HEK293 (cell line): ENCODE data around the gene DCAF6.

Source experiments
- CTCF ChIA-PET: fragments of 350-600 bp; formaldehyde crosslinking; extraction: SDS; loops from one replicate; lab custom pipeline; 2021; ENCODE audit warnings: antibody characterized with exemption; lab: Yijun Ruan, JAX
- POLR2A ChIA-PET: fragments of 300-600 bp; formaldehyde crosslinking; extraction: SDS; loops from one replicate; lab custom pipeline; 2020; ENCODE audit warnings: antibody characterized with exemption, inconsistent platforms; lab: Yijun Ruan, JAX
- H3K27ac ChIP-seq: fragments of 200-500 bp; sonication (Bioruptor generic); 2 replicates; pipeline ENCODE4 v1.5.1; 2014; ENCODE audit warnings: low read depth, low read length, control low read depth, inconsistent platforms; ENCODE audit errors: extremely low read depth
- H3K36me3 ChIP-seq, 2 experiments: fragments of 200-500 bp in 1 of 2; sonication (Bioruptor generic) in 1 of 2; 1 replicate in 1 of 2; 2 replicates in 1 of 2; pipeline ENCODE4 v1.5.1; 2014 to 2017; ENCODE audit warnings: inconsistent platforms in 2 of 2, low read length in 2 of 2; ENCODE audit not compliant: control insufficient read depth in 2 of 2, insufficient read depth in 1 of 2
- H3K4me1 ChIP-seq: fragments of 200-500 bp; sonication (Bioruptor generic); 2 replicates; pipeline ENCODE4 v1.5.1; 2014; ENCODE audit warnings: mild to moderate bottlenecking, low read length, inconsistent platforms; ENCODE audit not compliant: control insufficient read depth, insufficient read depth
- H3K4me3 ChIP-seq: 2 replicates; pipeline ENCODE4 v1.5.1; 2011; ENCODE audit warnings: low read depth, mild to moderate bottlenecking, control low read depth, low read length, moderate library complexity
- H3K9me3 ChIP-seq: fragments of 200-500 bp; sonication (Bioruptor generic); 2 replicates; pipeline ENCODE4 v1.5.1; 2014; ENCODE audit warnings: low read depth, low read length, inconsistent platforms; ENCODE audit not compliant: control insufficient read depth, insufficient read depth
- HOXD13 ChIP-seq: sonication (generic); formaldehyde crosslinking; IDR thresholded peaks from 2 replicates; pipeline ENCODE4 v1.8.0; 2022; ENCODE audit warnings: missing genetic modification reagents, borderline replicate concordance
- KLF7 ChIP-seq: fragments of 450-650 bp; formaldehyde crosslinking; IDR thresholded peaks from 2 replicates; pipeline ENCODE4 v1.5.1; 2016; ENCODE audit warnings: missing biosample characterization, missing genetic modification characterization, borderline replicate concordance
- SCRT2 ChIP-seq: fragments of 450-650 bp; formaldehyde crosslinking; IDR thresholded peaks from 2 replicates; pipeline ENCODE4 v1.5.1; 2016; ENCODE audit warnings: missing biosample characterization, missing genetic modification characterization
- SP2 ChIP-seq: fragments of 450-650 bp; formaldehyde crosslinking; IDR thresholded peaks from 2 replicates; pipeline ENCODE4 v1.5.1; 2016; ENCODE audit warnings: missing biosample characterization, missing genetic modification characterization
- SP3 ChIP-seq: fragments of 450-650 bp; formaldehyde crosslinking; IDR thresholded peaks from 2 replicates; pipeline ENCODE4 v1.5.1; 2016; ENCODE audit warnings: missing biosample characterization, missing genetic modification characterization
- TCF7L2 ChIP-seq: IDR thresholded peaks from 2 replicates; pipeline ENCODE4 v1.6.1; 2011; ENCODE audit warnings: low read depth, mild to moderate bottlenecking, inconsistent platforms, low read length, moderate library complexity, borderline replicate concordance
- TRIM28 ChIP-seq: IDR thresholded peaks from 2 replicates; pipeline ENCODE4 v1.6.1; 2011; ENCODE audit warnings: low read length, control low read depth, borderline replicate concordance
- ZBTB8A ChIP-seq: fragments of 450-650 bp; formaldehyde crosslinking; IDR thresholded peaks from 2 replicates; pipeline ENCODE4 v1.5.1; 2016; ENCODE audit warnings: missing biosample characterization, missing genetic modification characterization
- ZNF10 ChIP-seq: fragments of 450-650 bp; formaldehyde crosslinking; IDR thresholded peaks from 2 replicates; pipeline ENCODE4 v1.5.1; 2017; ENCODE audit warnings: missing biosample characterization, missing genetic modification characterization
- ZNF248 ChIP-seq: fragments of 450-650 bp; formaldehyde crosslinking; IDR thresholded peaks from 2 replicates; pipeline ENCODE4 v1.5.1; 2017; ENCODE audit warnings: missing biosample characterization, missing genetic modification characterization
- ZNF292 ChIP-seq: fragments of 450-650 bp; formaldehyde crosslinking; IDR thresholded peaks from 2 replicates; pipeline ENCODE4 v1.5.1; 2016; ENCODE audit warnings: low read depth, missing biosample characterization, missing genetic modification characterization, borderline replicate concordance
- ZNF335 ChIP-seq: fragments of 450-650 bp; formaldehyde crosslinking; conservative IDR thresholded peaks from 2 replicates; pipeline ENCODE4 v1.5.1; 2016; ENCODE audit warnings: missing biosample characterization, missing genetic modification characterization
- ZNF391 ChIP-seq: fragments of 450-650 bp; formaldehyde crosslinking; IDR thresholded peaks from 2 replicates; pipeline ENCODE4 v1.5.1; 2016; ENCODE audit warnings: low read depth, missing biosample characterization, missing genetic modification characterization, borderline replicate concordance
- ZNF623 ChIP-seq: fragments of 450-650 bp; formaldehyde crosslinking; IDR thresholded peaks from 2 replicates; pipeline ENCODE4 v1.5.1; 2016; ENCODE audit warnings: missing biosample characterization, missing genetic modification characterization
- ZNF654 ChIP-seq: fragments of 450-650 bp; formaldehyde crosslinking; IDR thresholded peaks from 2 replicates; pipeline ENCODE4 v1.5.1; 2016; ENCODE audit warnings: low read depth, missing biosample characterization, missing genetic modification characterization
- ZNF664 ChIP-seq: fragments of 450-650 bp; formaldehyde crosslinking; IDR thresholded peaks from 2 replicates; pipeline ENCODE4 v1.5.1; 2016; ENCODE audit warnings: missing biosample characterization, missing genetic modification characterization
- ZNF777 ChIP-seq: fragments of 450-650 bp; formaldehyde crosslinking; IDR thresholded peaks from 2 replicates; pipeline ENCODE4 v1.5.1; 2017; ENCODE audit warnings: missing biosample characterization, missing genetic modification characterization, borderline replicate concordance
- ZNF830 ChIP-seq: fragments of 450-650 bp; IDR thresholded peaks from 2 replicates; pipeline ENCODE4 v1.5.0; 2018; ENCODE audit warnings: missing biosample characterization, missing genetic modification characterization, low read depth, mild to moderate bottlenecking, moderate library complexity
- TF ChIP-seq, protein P1 (sequence below): IDR thresholded peaks from 2 replicates; pipeline ENCODE4 v1.6.1; 2011; ENCODE audit warnings: mild to moderate bottlenecking, low read depth, low read length, borderline replicate concordance
- TF ChIP-seq, protein P2 (sequence below): fragments of 450-650 bp; formaldehyde crosslinking; IDR thresholded peaks from 2 replicates; pipeline ENCODE4 v1.5.1; 2016; ENCODE audit warnings: missing biosample characterization, missing genetic modification characterization
- TF ChIP-seq, protein P3 (sequence below): fragments of 450-650 bp; formaldehyde crosslinking; IDR thresholded peaks from 2 replicates; pipeline ENCODE4 v1.5.1; 2016; ENCODE audit warnings: missing biosample characterization, missing genetic modification characterization
- TF ChIP-seq, protein P4 (sequence below): fragments of 450-650 bp; formaldehyde crosslinking; IDR thresholded peaks from 2 replicates; pipeline ENCODE4 v1.5.1; 2016; ENCODE audit warnings: missing biosample characterization, missing genetic modification characterization
- TF ChIP-seq, protein P5 (sequence below): fragments of 450-650 bp; formaldehyde crosslinking; IDR thresholded peaks from 2 replicates; pipeline ENCODE4 v1.5.1; 2016; ENCODE audit warnings: missing biosample characterization, missing genetic modification characterization
- TF ChIP-seq, protein P6 (sequence below): fragments of 450-650 bp; formaldehyde crosslinking; IDR thresholded peaks from 2 replicates; pipeline ENCODE4 v1.5.1; 2016; ENCODE audit warnings: missing biosample characterization, missing genetic modification characterization
- TF ChIP-seq, protein P7 (sequence below): fragments of 450-650 bp; formaldehyde crosslinking; IDR thresholded peaks from 2 replicates; pipeline ENCODE4 v1.5.1; 2016; ENCODE audit warnings: missing biosample characterization, missing genetic modification characterization

The DCAF6 gene

DNA sequence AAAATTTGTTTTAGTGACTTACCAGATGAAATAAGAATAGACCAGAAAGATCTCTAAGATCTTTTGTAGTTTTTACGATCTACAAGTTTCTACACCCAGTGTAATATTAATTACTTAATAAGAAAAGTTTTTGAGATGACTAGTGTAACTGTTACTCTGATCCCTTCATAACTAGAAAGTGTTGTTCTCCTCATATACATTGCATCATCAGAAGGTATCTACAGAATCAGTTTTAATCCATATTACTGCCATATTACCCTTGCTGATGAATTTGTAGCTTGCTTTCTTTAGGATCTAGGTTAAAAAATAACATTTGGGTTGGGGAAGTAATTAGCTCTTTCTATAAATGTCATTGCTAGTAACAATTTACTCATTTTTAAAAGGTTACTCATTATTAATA is 127.7 kb downstream of the DCAF6 start (continued):
- TF ChIP-seq ZNF830 (tag by site-specific recombination) (no peak), ZNF292 (no peak), SP2 (no peak), ZNF623 (tag by site-specific recombination) (no peak), ZNF10 (tag by site-specific recombination) (no peak), ZNF335 (no peak), KLF7 (tag by site-specific recombination) (no peak), ZBTB8A (tag by site-specific recombination) (no peak)
- TF ChIP-seq, protein P1, sequence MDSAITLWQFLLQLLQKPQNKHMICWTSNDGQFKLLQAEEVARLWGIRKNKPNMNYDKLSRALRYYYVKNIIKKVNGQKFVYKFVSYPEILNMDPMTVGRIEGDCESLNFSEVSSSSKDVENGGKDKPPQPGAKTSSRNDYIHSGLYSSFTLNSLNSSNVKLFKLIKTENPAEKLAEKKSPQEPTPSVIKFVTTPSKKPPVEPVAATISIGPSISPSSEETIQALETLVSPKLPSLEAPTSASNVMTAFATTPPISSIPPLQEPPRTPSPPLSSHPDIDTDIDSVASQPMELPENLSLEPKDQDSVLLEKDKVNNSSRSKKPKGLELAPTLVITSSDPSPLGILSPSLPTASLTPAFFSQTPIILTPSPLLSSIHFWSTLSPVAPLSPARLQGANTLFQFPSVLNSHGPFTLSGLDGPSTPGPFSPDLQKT, result no peak
- TF ChIP-seq, all 188 proteins: peak for 0

DNA sequence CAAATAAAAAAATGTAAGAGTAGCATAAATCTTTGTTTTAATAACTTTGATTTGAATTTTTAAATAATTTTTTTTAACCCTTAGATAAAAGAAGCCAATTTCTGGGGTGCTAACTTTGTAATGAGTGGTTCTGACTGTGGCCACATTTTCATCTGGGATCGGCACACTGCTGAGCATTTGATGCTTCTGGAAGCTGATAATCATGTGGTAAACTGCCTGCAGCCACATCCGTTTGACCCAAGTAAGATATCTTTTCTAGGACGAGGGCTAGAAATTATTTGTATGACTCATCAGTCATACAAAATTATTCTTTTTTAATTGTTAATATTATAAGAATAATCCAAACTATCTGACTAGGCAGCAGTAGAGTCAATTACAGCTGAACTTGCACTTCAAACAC is 129.0 kb downstream of the DCAF6 start:
- CTCF ChIA-PET, result interaction anchor here (5.8 kb wide), 1 partner anchor 18 kb away, joined by 55 read pairs; no protein-coding TSS in a partner anchor
- H3K9me3 ChIP-seq, result no peaks in the 10 kb centered on the region
- no peak overlapping the region for H3K4me3 ChIP-seq
- H3K4me1 ChIP-seq, result no peaks in the 10 kb centered on the region
- no peak overlapping the region for H3K27ac ChIP-seq
- POLR2A ChIA-PET, result no interaction called here
- peaks cover 18 to 41% of the 10 kb centered on the region in 2 experiments for H3K36me3 ChIP-seq
- TF ChIP-seq, protein P2, sequence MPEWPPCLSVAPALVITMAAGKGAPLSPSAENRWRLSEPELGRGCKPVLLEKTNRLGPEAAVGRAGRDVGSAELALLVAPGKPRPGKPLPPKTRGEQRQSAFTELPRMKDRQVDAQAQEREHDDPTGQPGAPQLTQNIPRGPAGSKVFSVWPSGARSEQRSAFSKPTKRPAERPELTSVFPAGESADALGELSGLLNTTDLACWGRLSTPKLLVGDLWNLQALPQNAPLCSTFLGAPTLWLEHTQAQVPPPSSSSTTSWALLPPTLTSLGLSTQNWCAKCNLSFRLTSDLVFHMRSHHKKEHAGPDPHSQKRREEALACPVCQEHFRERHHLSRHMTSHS (tag by site-specific recombination), result no peak
- no peak for TF ChIP-seq HOXD13 (CRISPR knock-in tag)
- TF ChIP-seq ZNF777 (tag by site-specific recombination), result no peak
- TF ChIP-seq ZNF654 (tag by site-specific recombination), result no peak
- no peak for TF ChIP-seq ZNF248 (tag by site-specific recombination)
- TF ChIP-seq ZNF391 (tag by site-specific recombination), result no peak
- no peak for TF ChIP-seq SCRT2 (tag by site-specific recombination)

DNA sequence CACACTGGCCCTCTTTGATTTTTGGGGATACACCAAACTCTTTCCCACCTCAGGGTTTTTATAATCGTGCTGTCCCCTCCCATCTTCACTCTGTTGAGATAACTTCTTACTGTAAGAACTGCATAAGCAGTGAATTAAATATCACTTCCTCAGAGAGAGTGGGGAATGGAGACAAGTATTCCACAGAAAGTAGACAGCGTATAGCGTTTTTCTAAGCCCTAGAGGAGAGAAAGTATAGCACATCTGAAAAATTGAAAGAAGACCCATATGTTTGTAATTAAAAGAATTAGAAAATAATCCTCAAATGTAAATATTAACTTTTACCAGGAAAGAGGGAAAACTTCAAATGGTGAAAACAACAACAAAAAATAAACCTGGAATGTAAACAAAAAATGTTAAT is 132.9 kb downstream of the DCAF6 start:
- peaks cover 32 to 69% of the 10 kb centered on the region in 2 experiments for H3K36me3 ChIP-seq
- no peak overlapping the region for H3K4me3 ChIP-seq
- POLR2A ChIA-PET, result no interaction called here
- H3K27ac ChIP-seq, result no peak overlapping the region
- CTCF ChIA-PET, result interaction anchor here (0.6 to 5.8 kb wide), 3 partner anchors 10 to 15 kb away, joined by 3 to 55 read pairs (median 3); no protein-coding TSS in a partner anchor
- H3K9me3 ChIP-seq, result no peaks in the 10 kb centered on the region
- H3K4me1 ChIP-seq, result no peaks in the 10 kb centered on the region
- TF ChIP-seq, protein P3, sequence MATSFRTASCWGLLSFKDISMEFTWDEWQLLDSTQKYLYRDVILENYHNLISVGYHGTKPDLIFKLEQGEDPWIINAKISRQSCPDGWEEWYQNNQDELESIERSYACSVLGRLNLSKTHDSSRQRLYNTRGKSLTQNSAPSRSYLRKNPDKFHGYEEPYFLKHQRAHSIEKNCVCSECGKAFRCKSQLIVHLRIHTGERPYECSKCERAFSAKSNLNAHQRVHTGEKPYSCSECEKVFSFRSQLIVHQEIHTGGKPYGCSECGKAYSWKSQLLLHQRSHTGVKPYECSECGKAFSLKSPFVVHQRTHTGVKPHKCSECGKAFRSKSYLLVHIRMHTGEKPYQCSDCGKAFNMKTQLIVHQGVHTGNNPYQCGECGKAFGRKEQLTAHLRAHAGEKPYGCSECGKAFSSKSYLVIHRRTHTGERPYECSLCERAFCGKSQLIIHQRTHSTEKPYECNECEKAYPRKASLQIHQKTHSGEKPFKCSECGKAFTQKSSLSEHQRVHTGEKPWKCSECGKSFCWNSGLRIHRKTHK (tag by site-specific recombination), result no peak
- TF ChIP-seq, protein P4, sequence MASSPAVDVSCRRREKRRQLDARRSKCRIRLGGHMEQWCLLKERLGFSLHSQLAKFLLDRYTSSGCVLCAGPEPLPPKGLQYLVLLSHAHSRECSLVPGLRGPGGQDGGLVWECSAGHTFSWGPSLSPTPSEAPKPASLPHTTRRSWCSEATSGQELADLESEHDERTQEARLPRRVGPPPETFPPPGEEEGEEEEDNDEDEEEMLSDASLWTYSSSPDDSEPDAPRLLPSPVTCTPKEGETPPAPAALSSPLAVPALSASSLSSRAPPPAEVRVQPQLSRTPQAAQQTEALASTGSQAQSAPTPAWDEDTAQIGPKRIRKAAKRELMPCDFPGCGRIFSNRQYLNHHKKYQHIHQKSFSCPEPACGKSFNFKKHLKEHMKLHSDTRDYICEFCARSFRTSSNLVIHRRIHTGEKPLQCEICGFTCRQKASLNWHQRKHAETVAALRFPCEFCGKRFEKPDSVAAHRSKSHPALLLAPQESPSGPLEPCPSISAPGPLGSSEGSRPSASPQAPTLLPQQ (tag by site-specific recombination), result no peak
- TF ChIP-seq SP3 (tag by site-specific recombination), result no peak
- TF ChIP-seq ZNF623 (tag by site-specific recombination), result no peak
- TF ChIP-seq, protein P5, sequence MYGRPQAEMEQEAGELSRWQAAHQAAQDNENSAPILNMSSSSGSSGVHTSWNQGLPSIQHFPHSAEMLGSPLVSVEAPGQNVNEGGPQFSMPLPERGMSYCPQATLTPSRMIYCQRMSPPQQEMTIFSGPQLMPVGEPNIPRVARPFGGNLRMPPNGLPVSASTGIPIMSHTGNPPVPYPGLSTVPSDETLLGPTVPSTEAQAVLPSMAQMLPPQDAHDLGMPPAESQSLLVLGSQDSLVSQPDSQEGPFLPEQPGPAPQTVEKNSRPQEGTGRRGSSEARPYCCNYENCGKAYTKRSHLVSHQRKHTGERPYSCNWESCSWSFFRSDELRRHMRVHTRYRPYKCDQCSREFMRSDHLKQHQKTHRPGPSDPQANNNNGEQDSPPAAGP (tag by site-specific recombination), result no peak
- TF ChIP-seq, protein P6, sequence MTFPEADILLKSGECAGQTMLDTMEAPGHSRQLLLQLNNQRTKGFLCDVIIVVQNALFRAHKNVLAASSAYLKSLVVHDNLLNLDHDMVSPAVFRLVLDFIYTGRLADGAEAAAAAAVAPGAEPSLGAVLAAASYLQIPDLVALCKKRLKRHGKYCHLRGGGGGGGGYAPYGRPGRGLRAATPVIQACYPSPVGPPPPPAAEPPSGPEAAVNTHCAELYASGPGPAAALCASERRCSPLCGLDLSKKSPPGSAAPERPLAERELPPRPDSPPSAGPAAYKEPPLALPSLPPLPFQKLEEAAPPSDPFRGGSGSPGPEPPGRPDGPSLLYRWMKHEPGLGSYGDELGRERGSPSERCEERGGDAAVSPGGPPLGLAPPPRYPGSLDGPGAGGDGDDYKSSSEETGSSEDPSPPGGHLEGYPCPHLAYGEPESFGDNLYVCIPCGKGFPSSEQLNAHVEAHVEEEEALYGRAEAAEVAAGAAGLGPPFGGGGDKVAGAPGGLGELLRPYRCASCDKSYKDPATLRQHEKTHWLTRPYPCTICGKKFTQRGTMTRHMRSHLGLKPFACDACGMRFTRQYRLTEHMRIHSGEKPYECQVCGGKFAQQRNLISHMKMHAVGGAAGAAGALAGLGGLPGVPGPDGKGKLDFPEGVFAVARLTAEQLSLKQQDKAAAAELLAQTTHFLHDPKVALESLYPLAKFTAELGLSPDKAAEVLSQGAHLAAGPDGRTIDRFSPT, result no peak
- TF ChIP-seq, protein P7, sequence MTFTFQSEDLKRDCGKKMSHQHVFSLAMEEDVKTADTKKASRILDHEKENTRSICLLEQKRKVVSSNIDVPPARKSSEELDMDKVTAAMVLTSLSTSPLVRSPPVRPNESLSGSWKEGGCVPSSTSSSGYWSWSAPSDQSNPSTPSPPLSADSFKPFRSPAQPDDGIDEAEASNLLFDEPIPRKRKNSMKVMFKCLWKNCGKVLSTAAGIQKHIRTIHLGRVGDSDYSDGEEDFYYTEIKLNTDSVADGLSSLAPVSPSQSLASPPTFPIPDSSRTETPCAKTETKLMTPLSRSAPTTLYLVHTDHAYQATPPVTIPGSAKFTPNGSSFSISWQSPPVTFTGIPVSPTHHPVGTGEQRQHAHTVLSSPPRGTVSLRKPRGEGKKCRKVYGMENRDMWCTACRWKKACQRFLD, result no peak
- no peak for TF ChIP-seq TRIM28
- no peak for TF ChIP-seq TCF7L2
- TF ChIP-seq ZNF654 (tag by site-specific recombination), result no peak
- no peak for TF ChIP-seq ZNF664 (tag by site-specific recombination)
